GM12878 (cell line): ENCODE measurements around the gene STAT4. TPM values are rescaled to one million over a fixed set of nuclear protein-coding genes. Genes with fewer than 3 reads are reported as not detected.

Experiments
- CEBPZ ChIP-seq: fragments of 150-350 bp; IDR thresholded peaks from 2 replicates; pipeline ENCODE4 v1.6.1; 2016; ENCODE audit warnings: low read depth, low read length
- CHD2 ChIP-seq: IDR thresholded peaks from 2 replicates; pipeline ENCODE4 v1.6.1; 2011; ENCODE audit warnings: low read depth, low read length, improper control_type of control experiment, borderline replicate concordance
- CTCF ChIP-seq, 3 experiments: IDR thresholded peaks in 2 of 3; conservative IDR thresholded peaks in 1 of 3; 2 replicates each; pipeline ENCODE4 v1.5.1; 2011; ENCODE audit warnings: low read depth in 3 of 3, low read length in 3 of 3, mild to moderate bottlenecking in 3 of 3, control low read depth in 2 of 3, moderate library complexity in 2 of 3, inconsistent platforms in 1 of 3, mixed read lengths in 1 of 3; ENCODE audit not compliant: control insufficient read depth in 2 of 3, insufficient read depth in 1 of 3; ENCODE audit errors: extremely low read depth in 1 of 3
- IRF4 ChIP-seq: IDR thresholded peaks from 2 replicates; pipeline ENCODE4 v1.6.1; 2011; ENCODE audit warnings: low read depth, low read length
- PAX8 ChIP-seq: fragments of 450-650 bp; IDR thresholded peaks from 2 replicates; pipeline ENCODE4 v1.6.1; 2017; ENCODE audit warnings: mild to moderate bottlenecking, moderate library complexity
- POLR2A ChIP-seq: IDR thresholded peaks from 2 replicates; pipeline ENCODE4 v1.6.1; 2011; ENCODE audit warnings: low read depth, mild to moderate bottlenecking, low read length
- RAD51 ChIP-seq: fragments of 450-650 bp; IDR thresholded peaks from 2 replicates; pipeline ENCODE4 v1.6.1; 2016; ENCODE audit warnings: moderate library complexity, mild to moderate bottlenecking, inconsistent platforms
- SMAD5 ChIP-seq: IDR thresholded peaks from 2 replicates; pipeline ENCODE4 v1.6.1; 2016; ENCODE audit warnings: antibody characterized with exemption, low read depth
- YY1 ChIP-seq: IDR thresholded peaks from 2 replicates; pipeline ENCODE4 v1.6.1; 2011; ENCODE audit warnings: low read depth, mild to moderate bottlenecking, low read length
- ZNF217 ChIP-seq: fragments of 450-650 bp; IDR thresholded peaks from 2 replicates; pipeline ENCODE4 v1.6.1; 2017; ENCODE audit warnings: antibody characterized with exemption, mild to moderate bottlenecking
- ZNF622 ChIP-seq: fragments of 450-650 bp; IDR thresholded peaks from 2 replicates; pipeline ENCODE4 v1.6.1; 2017; ENCODE audit warnings: mild to moderate bottlenecking, inconsistent platforms
- polyA plus RNA-seq, 11 experiments: library from polyadenylated mRNA; depleted of rRNA in 4 of 11; unstranded in 6 of 11; stranded (reverse) in 5 of 11; fragments of >200 nt; fragmentation: Nextera tagmentation in 4 of 11; fragmentation: Illumina TruSeq in 1 of 11; extraction: Ambion mirVana in 4 of 11; extraction: Trizol in 1 of 11; gene quantifications; 1 replicate in 1 of 11; 2 replicates in 10 of 11; pipeline versions ENCODE4 v1.2.1 to v1.2.3, GENCODE V29; 2011 to 2016; ENCODE audit warnings: inconsistent platforms in 2 of 11, missing spikeins in 2 of 11, low read depth in 1 of 11
- total RNA-seq, 4 experiments: library from RNA; depleted of rRNA in 3 of 4; stranded (reverse); fragments of >200 nt in 3 of 4; fragmentation: Illumina TruSeq in 1 of 4; extraction: Trizol in 1 of 4; gene quantifications; 2 replicates each; pipeline versions ENCODE4 v1.2.1 to v1.2.3, GENCODE V29; 2013 to 2021
- TF ChIP-seq, protein P1 (sequence below): fragments of 450-650 bp; IDR thresholded peaks from 2 replicates; pipeline ENCODE4 v1.6.1; 2018; ENCODE audit warnings: borderline replicate concordance, mild to moderate bottlenecking; ENCODE audit not compliant: partially characterized antibody

STAT4 gene
- total and polyA plus RNA-seq, 10 of the 15 experiments (the other 5 are each of a cell fraction or from before 2014, with no cell fraction given): 3.1 to 9.3 (median 7.1) TPM

GRCh38 chr2:191012346-191012745 lies 138.4 kb downstream of the STAT4 start (continued):
- TF ChIP-seq CTCF (IDR thresholded peaks at IDR 0.05 in 2 of 3, conservative IDR thresholded peaks at IDR 0.05 in 1 of 3; ENCODE audit: control insufficient read depth in 2 of 3, extremely low read depth in 1 of 3, insufficient read depth in 1 of 3, low read depth in 3 of 3, low read length in 3 of 3) (no peak), CHD2 (no peak), ZNF622 (no peak), ZNF217 (no peak), IRF4 (no peak), YY1 (no peak), POLR2A (peak; percentile 71), SMAD5 (peak; percentile 21; the same call in 1 of the 2 replicates), CEBPZ (no peak), RAD51 (no peak), PAX8 (no peak)
- TF ChIP-seq, protein P1, sequence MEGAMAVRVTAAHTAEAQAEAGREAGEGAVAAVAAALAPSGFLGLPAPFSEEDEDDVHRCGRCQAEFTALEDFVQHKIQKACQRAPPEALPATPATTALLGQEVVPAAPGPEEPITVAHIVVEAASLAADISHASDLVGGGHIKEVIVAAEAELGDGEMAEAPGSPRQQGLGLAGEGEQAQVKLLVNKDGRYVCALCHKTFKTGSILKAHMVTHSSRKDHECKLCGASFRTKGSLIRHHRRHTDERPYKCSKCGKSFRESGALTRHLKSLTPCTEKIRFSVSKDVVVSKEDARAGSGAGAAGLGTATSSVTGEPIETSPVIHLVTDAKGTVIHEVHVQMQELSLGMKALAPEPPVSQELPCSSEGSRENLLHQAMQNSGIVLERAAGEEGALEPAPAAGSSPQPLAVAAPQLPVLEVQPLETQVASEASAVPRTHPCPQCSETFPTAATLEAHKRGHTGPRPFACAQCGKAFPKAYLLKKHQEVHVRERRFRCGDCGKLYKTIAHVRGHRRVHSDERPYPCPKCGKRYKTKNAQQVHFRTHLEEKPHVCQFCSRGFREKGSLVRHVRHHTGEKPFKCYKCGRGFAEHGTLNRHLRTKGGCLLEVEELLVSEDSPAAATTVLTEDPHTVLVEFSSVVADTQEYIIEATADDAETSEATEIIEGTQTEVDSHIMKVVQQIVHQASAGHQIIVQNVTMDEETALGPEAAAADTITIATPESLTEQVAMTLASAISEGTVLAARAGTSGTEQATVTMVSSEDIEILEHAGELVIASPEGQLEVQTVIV: no peak
- TF ChIP-seq, all 136 proteins: peak for 9
